ENCODE measurements around the gene CUL9.

Gene CUL9

GRCh38 chr6:43200541-43200940 is 18.5 kb downstream of the CUL9 start:
- no peak for DNase-seq (ENCODE audit: low spot score)

- DNase-seq (ENCODE audit: low spot score): no peak
Measured at GRCh38 chr6:43202451-43202850, 20.5 kb downstream of the CUL9 start.

- no peak for DNase-seq (ENCODE audit: low spot score)
Measured at GRCh38 chr6:43203029-43203717, 21.2 kb downstream of the CUL9 start.

GRCh38 chr6:43203718-43204095 is 21.7 kb downstream of the CUL9 start:
- no peak for DNase-seq (ENCODE audit: low spot score)

GRCh38 chr6:43204271-43205105 is 22.5 kb downstream of the CUL9 start:
- DNase-seq (ENCODE audit: low spot score): no peak

- no peak for DNase-seq (ENCODE audit: low spot score)
Measured at GRCh38 chr6:43205849-43206248, 23.9 kb downstream of the CUL9 start.

- DNase-seq (ENCODE audit: low spot score): no peak
Measured at GRCh38 chr6:43207286-43207685, 25.3 kb downstream of the CUL9 start.

GRCh38 chr6:43211955-43212354 is 30.0 kb downstream of the CUL9 start:
- no peak for DNase-seq (ENCODE audit: low spot score)

- DNase-seq (ENCODE audit: low spot score): no peak
Measured at GRCh38 chr6:43213431-43213830, 31.4 kb downstream of the CUL9 start.

- no peak for DNase-seq (ENCODE audit: low spot score)
Measured at GRCh38 chr6:43215066-43215465, 33.1 kb downstream of the CUL9 start.

- DNase-seq (ENCODE audit: low spot score): no peak
Measured at GRCh38 chr6:43216200-43216599, 34.2 kb downstream of the CUL9 start.

GRCh38 chr6:43217351-43217750 is 35.4 kb downstream of the CUL9 start:
- no peak for DNase-seq (ENCODE audit: low spot score)

- no peak for DNase-seq (ENCODE audit: low spot score)
Measured at GRCh38 chr6:43219119-43219518, 37.1 kb downstream of the CUL9 start.

GRCh38 chr6:43219814-43220213 is 37.8 kb downstream of the CUL9 start:
- no peak for DNase-seq (ENCODE audit: low spot score)

- DNase-seq (ENCODE audit: low spot score): no peak
Measured at GRCh38 chr6:43220439-43220951, 38.5 kb downstream of the CUL9 start.

GRCh38 chr6:43221046-43221972 is 39.3 kb downstream of the CUL9 start:
- no peak for DNase-seq (ENCODE audit: low spot score)

- DNase-seq (ENCODE audit: low spot score): no peak
Measured at GRCh38 chr6:43222418-43223059, 40.5 kb downstream of the CUL9 start.

GRCh38 chr6:43223175-43223574 is 41.2 kb downstream of the CUL9 start:
- DNase-seq (ENCODE audit: low spot score): no peak

GRCh38 chr6:43226192-43226851 is 44.3 kb downstream of the CUL9 start:
- no peak for DNase-seq (ENCODE audit: low spot score)

- peak; percentile 87 for DNase-seq (ENCODE audit: low spot score)
Measured at GRCh38 chr6:43228951-43229802, 47.2 kb downstream of the CUL9 start, which contains the start of gene DNPH1. DNPH1 (minus strand) TSS chr6:43229481; CDS start chr6:43229456, 25 bp downstream.
